HCT116 (cell line): ENCODE measurements around the gene PSMD3. TPM values are rescaled to one million over a fixed set of nuclear protein-coding genes. Genes with fewer than 3 reads are reported as not detected.
A peak's percentile ranks its signal among the peaks of the same experiment; 100 is the strongest.

ENCODE experiments used
- ATAC-seq: fragments of 200-7000 bp; cut with Tn5 transposase; 2 replicates; pipeline ENCODE4 v1.9.1; 2020; ENCODE audit warnings: mild to moderate bottlenecking, moderate library complexity
- BruUV-seq: library from RNA; stranded (reverse); fragments of 400-500 nt; replicated peaks from 2 replicates; lab custom pipeline; 2021; lab: Mats Ljungman, UMichigan
- CTCF ChIA-PET: fragments of 300-600 bp; sonication (Branson Sonifier 250); formaldehyde crosslinking; loops from one replicate; lab custom pipeline; 2021; ENCODE audit warnings: antibody characterized with exemption; lab: Charles Lee
- POLR2A ChIA-PET: fragments of 300-600, 350-600 bp; sonication (Branson Sonifier 250); formaldehyde crosslinking; loops from one replicate; lab custom pipeline; 2021; ENCODE audit warnings: antibody characterized with exemption; lab: Charles Lee
- RAD21 ChIA-PET, 2 experiments: fragments of 300-600 bp; sonication (Branson Sonifier 250); formaldehyde crosslinking; loops; one replicate each; lab custom pipeline; 2023; ENCODE audit warnings: low total read pairs in 2 of 2; ENCODE audit not compliant: uncharacterized antibody in 2 of 2, unreplicated experiment in 2 of 2, low non-redundant PET in 1 of 2; lab: Charles Lee
- DNase-seq: peaks from one replicate; pipeline ENCODE4 v3.0.0-alpha.2; 2010; ENCODE audit warnings: low read depth, low spot score
- H2AFZ ChIP-seq: fragments of 200-600 bp; shearing (Covaris generic), sonication (generic); 2 replicates; pipeline ENCODE4 v1.6.1; 2017; ENCODE audit warnings: low read depth, mixed run types, mixed read lengths, antibody characterized with exemption, low read length; ENCODE audit not compliant: poor library complexity, severe bottlenecking
- H3K27ac ChIP-seq: 2 replicates; pipeline ENCODE4 v1.5.1; 2012; ENCODE audit warnings: low read depth, low read length
- H3K27me3 ChIP-seq: fragments of 200-600 bp; sonication (generic); 2 replicates; pipeline ENCODE4 v1.6.1; 2016; ENCODE audit warnings: mixed run types, low read length, mixed read lengths; ENCODE audit not compliant: insufficient read depth
- H3K36me3 ChIP-seq, 2 experiments: fragments of 200-500 bp in 1 of 2; fragments of 200-600 bp in 1 of 2; sonication (Bioruptor generic) in 1 of 2; sonication (generic) in 1 of 2; 2 replicates each; pipeline versions ENCODE4 v1.5.1 to v1.6.1; 2014 to 2016; ENCODE audit warnings: low read length in 2 of 2, inconsistent platforms in 1 of 2, mixed read lengths in 1 of 2, mixed run types in 1 of 2; ENCODE audit not compliant: insufficient read depth in 2 of 2, control insufficient read depth in 1 of 2
- H3K4me1 ChIP-seq, 2 experiments: fragments of 200-600 bp in 1 of 2; sonication (generic) in 1 of 2; 2 replicates each; pipeline versions ENCODE4 v1.5.1 to v1.6.1; 2012 to 2017; ENCODE audit warnings: low read length in 2 of 2, inconsistent platforms in 1 of 2, mild to moderate bottlenecking in 1 of 2, mixed read lengths in 1 of 2, mixed run types in 1 of 2, moderate library complexity in 1 of 2; ENCODE audit not compliant: insufficient read depth in 2 of 2, control insufficient read depth in 1 of 2
- H3K4me2 ChIP-seq: fragments of 200-600 bp; sonication (generic); 2 replicates; pipeline ENCODE4 v1.6.1; 2017; ENCODE audit warnings: mixed run types, low read length, mixed read lengths
- H3K4me3 ChIP-seq, 2 experiments: fragments of 200-600 bp in 1 of 2; sonication (generic) in 1 of 2; replicated peaks in 1 of 2; 2 replicates each; pipeline ENCODE4 v1.5.1; 2011 to 2016; ENCODE audit warnings: low read length in 2 of 2, control low read depth in 1 of 2, low read depth in 1 of 2, mild to moderate bottlenecking in 1 of 2, mixed read lengths in 1 of 2, mixed run types in 1 of 2
- H3K79me2 ChIP-seq: fragments of 200-600 bp; sonication (generic); 2 replicates; pipeline ENCODE4 v1.6.1; 2017; ENCODE audit warnings: mild to moderate bottlenecking, mixed run types, low read length, moderate library complexity, mixed read lengths; ENCODE audit not compliant: insufficient read depth
- H3K9ac ChIP-seq: fragments of 200-600 bp; sonication (generic); 2 replicates; pipeline ENCODE4 v1.6.1; 2016; ENCODE audit warnings: low read length, mixed read lengths
- H3K9me2 ChIP-seq: fragments of 200-600 bp; sonication (generic), shearing (Covaris generic); 2 replicates; pipeline ENCODE4 v1.6.1; 2017; ENCODE audit warnings: mixed run types, mild to moderate bottlenecking, moderate library complexity; ENCODE audit not compliant: insufficient read depth
- H3K9me3 ChIP-seq, 2 experiments: fragments of 200-500 bp in 1 of 2; fragments of 200-600 bp in 1 of 2; sonication (Bioruptor generic) in 1 of 2; sonication (generic) in 1 of 2; 2 replicates each; pipeline ENCODE4 v1.6.1; 2014 to 2017; ENCODE audit warnings: low read length in 2 of 2, mixed read lengths in 2 of 2, inconsistent platforms in 1 of 2, low read depth in 1 of 2, mild to moderate bottlenecking in 1 of 2, mixed run types in 1 of 2, moderate library complexity in 1 of 2; ENCODE audit not compliant: control insufficient read depth in 1 of 2, insufficient read depth in 1 of 2
- H4K20me1 ChIP-seq: fragments of 200-600 bp; sonication (generic), shearing (Covaris generic); 2 replicates; pipeline ENCODE4 v1.6.1; 2017; ENCODE audit warnings: mixed run types, mild to moderate bottlenecking, moderate library complexity; ENCODE audit not compliant: insufficient read depth
- ATF3 ChIP-seq: IDR thresholded peaks from 2 replicates; pipeline ENCODE4 v1.6.1; 2012
- CBX3 ChIP-seq: IDR thresholded peaks from 2 replicates; pipeline ENCODE4 v1.6.1; 2012; ENCODE audit warnings: low read depth
- EGR1 ChIP-seq: IDR thresholded peaks from 2 replicates; pipeline ENCODE4 v1.6.1; 2012; ENCODE audit warnings: low read depth
- POLR2AphosphoS5 ChIP-seq: IDR thresholded peaks from 2 replicates; pipeline ENCODE4 v1.6.1; 2011; ENCODE audit warnings: mild to moderate bottlenecking, low read depth, low read length, moderate library complexity
- RAD21 ChIP-seq: IDR thresholded peaks from 2 replicates; pipeline ENCODE4 v1.6.1; 2012; ENCODE audit warnings: low read depth, mild to moderate bottlenecking
- YY1 ChIP-seq: IDR thresholded peaks from 2 replicates; pipeline ENCODE4 v1.6.1; 2011; ENCODE audit warnings: low read length, low read depth, moderate library complexity, mild to moderate bottlenecking; ENCODE audit not compliant: insufficient replicate concordance; ENCODE audit errors: extremely low read depth
- ZFX ChIP-seq: fragments of 450-650 bp; IDR thresholded peaks from 2 replicates; pipeline ENCODE4 v1.6.1; 2017
- intact Hi-C: fragments of 100-400 bp; cut with micrococcal nuclease; formaldehyde crosslinking; loops from 2 replicates; pipeline ENCODE4 v1.10.0; 2022
- total RNA-seq: library from RNA; stranded (reverse); gene quantifications from one replicate; pipeline ENCODE4 v1.2.1, GENCODE V29; 2021; ENCODE audit not compliant: unreplicated experiment

PSMD3 gene
- total RNA-seq, 1 experiment from 2014 or later = 152 TPM

DNA sequence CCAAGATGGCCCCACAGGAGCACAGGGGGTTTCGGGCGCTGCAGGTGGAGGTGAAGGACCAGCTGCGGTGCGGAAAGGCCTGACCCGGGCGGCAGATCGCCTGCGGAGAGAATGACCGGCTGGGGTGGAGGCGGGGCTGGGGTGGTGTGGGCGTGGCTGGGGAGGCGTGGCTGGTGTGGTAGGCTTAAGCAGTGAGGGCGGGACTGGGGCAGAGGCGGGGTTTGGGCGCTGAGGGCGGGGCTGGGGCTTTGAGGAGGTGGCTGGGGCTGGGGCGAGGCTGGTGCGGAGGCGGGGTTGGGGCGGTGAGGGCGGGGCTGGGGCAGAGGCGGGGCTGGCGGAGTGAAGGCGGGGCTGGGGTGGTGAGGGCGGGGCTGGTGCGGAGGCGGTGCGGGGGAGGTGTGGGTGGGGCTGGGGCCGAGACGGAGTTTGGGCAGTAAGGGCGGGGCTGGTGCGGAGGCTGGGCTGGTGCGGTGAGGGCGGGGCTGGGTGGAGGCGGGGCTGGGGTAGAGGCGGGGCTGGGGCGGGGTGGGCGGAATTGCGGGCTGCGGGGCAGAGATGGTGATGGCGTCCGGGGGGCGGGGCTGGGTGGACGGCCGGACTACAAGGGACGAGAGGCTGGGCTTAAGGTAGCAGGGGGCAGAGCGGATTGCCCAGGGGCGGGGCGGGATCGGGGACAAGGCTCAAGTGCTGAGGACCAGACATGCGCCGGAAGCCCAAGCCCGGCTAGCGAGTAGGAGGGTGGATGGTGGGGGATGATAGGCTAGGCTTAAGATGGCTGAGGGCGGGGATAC, 27.7 kb upstream of the PSMD3 start:
- ChIA-PET RAD21 (interaction anchor here (0.6 to 0.7 kb wide), 3 partner anchors 188 to 364 kb away, joined by 3 to 5 read pairs (median 3); partner anchors contain the start of gene CASC3 (in 1 of the 2)), POLR2A (interaction anchor here (0.6 kb wide), 1 partner anchor 335 kb away, joined by 4 read pairs; no protein-coding TSS in a partner anchor), CTCF (interaction anchor here (0.6 kb wide), 2 partner anchors 317 to 346 kb away, joined by 3 to 4 read pairs; no protein-coding TSS in a partner anchor)
- H3K27me3 ChIP-seq = no peaks in the 10 kb centered on the region
- peak overlapping the region; percentile 37 to 55 for H3K4me3 ChIP-seq
- H3K36me3 ChIP-seq = no peaks in the 10 kb centered on the region
- H3K9me2 ChIP-seq = no peaks in the 10 kb centered on the region
- H3K4me2 ChIP-seq = peak overlapping the region; percentile 89
- H3K27ac ChIP-seq = peak overlapping the region; percentile 56
- peak; percentile 74 for TF ChIP-seq POLR2AphosphoS5
- peak; percentile 76 for TF ChIP-seq EGR1
- TF ChIP-seq YY1 = peak; percentile 50
- no peak for TF ChIP-seq ATF3
- peak; percentile 90 for DNase-seq
- H3K9me3 ChIP-seq = no peaks in the 10 kb centered on the region
- H3K79me2 ChIP-seq = no peaks in the 10 kb centered on the region
- H2AFZ ChIP-seq = peak overlapping the region; percentile 86
- intact Hi-C loops = loop anchor here (1.0 to 10.0 kb wide), 2 partner anchors 27 to 218 kb away; partner anchors contain the start of genes GRB7, MIEN1 and PSMD3
- peak; percentile 95 for ATAC-seq
- peaks cover 13 to 21% of the 10 kb centered on the region in 2 experiments for H3K4me1 ChIP-seq
- H4K20me1 ChIP-seq = no peaks in the 10 kb centered on the region
- H3K9ac ChIP-seq = peak overlapping the region; percentile 49
- no TSS peak for BruUV-seq

DNA sequence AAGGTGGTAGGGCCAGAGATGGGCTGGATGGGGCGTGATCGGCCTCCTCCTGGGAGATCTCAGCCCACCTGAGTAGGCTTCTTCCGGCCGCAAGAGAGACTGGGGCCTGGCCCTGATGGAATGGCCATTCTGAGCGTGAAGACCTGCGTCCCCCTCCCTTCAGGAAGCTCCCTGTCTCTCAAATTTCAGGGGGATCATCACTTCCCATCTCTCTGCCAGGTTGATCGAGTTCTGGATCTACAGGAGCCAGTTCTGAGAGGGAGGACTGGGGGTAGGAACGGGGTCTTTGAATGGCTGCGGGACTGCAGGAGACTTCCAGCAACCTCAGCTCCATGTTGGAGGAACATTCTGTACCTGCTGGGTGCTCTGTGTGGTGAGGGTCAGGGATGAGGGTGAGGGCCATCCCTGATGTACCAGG, 27.1 kb upstream of the PSMD3 start:
- H3K36me3 ChIP-seq = no peaks in the 10 kb centered on the region
- no peak for ATAC-seq
- DNase-seq = no peak
- H2AFZ ChIP-seq = peak overlapping the region; percentile 86
- ChIA-PET POLR2A (no interaction called here), RAD21 (interaction anchor here (0.7 kb wide), 2 partner anchors 23 to 363 kb away, joined by 3 to 4 read pairs; no protein-coding TSS in a partner anchor), CTCF (no interaction called here)
- H3K27me3 ChIP-seq = no peaks in the 10 kb centered on the region
- BruUV-seq = TSS peak; percentile 70
- H3K4me1 ChIP-seq = peaks cover 13 to 21% of the 10 kb centered on the region in 2 experiments
- H3K4me2 ChIP-seq = peak overlapping the region; percentile 77
- H3K79me2 ChIP-seq = no peaks in the 10 kb centered on the region
- intact Hi-C loops = loop anchor here (1.0 to 10.0 kb wide), 2 partner anchors 27 to 219 kb away; partner anchors contain the start of genes GRB7, MIEN1 and PSMD3
- H3K9ac ChIP-seq = peak overlapping the region; percentile 32; the same call in 1 of the 2 replicates
- TF ChIP-seq ZFX (peak; percentile 24; the same call in 1 of the 2 replicates), CBX3 (no peak), POLR2AphosphoS5 (no peak), RAD21 (no peak)
- no peaks in the 10 kb centered on the region for H3K9me3 ChIP-seq
- peak overlapping the region; percentile 56 for H3K27ac ChIP-seq
- H4K20me1 ChIP-seq = no peaks in the 10 kb centered on the region
- no peaks in the 10 kb centered on the region for H3K9me2 ChIP-seq
- H3K4me3 ChIP-seq = peak overlapping the region; percentile 37 to 53
